SK-N-SH treated with all-trans-retinoic acid at 6 μM for 48 hours (cell line): ENCODE results near the gene KRT9.

Experiments used
- ARNTL ChIP-seq: fragments of 450-650 bp; formaldehyde crosslinking; IDR thresholded peaks from 2 replicates; pipeline ENCODE4 v1.5.0; 2020; ENCODE audit warnings: low read depth, mild to moderate bottlenecking, moderate library complexity, borderline replicate concordance
- BACH2 ChIP-seq: fragments of 250-450 bp; sonication (Bioruptor Pico); IDR thresholded peaks from 2 replicates; pipeline ENCODE4 v1.9.0; 2021; ENCODE audit warnings: mild to moderate bottlenecking, borderline replicate concordance
- CREB5 ChIP-seq: fragments of 250-450 bp; sonication (Bioruptor Pico); IDR thresholded peaks from 2 replicates; pipeline ENCODE4 v1.5.1; 2020; ENCODE audit warnings: low read depth, mild to moderate bottlenecking, moderate library complexity
- CSDC2 ChIP-seq: fragments of 250-450 bp; sonication (Bioruptor Pico); IDR thresholded peaks from 2 replicates; pipeline ENCODE4 v1.5.0; 2020; ENCODE audit warnings: mild to moderate bottlenecking, moderate library complexity
- ESRRG ChIP-seq: fragments of 250-450 bp; sonication (Bioruptor Pico); IDR thresholded peaks from 2 replicates; pipeline ENCODE4 v1.6.1; 2021; ENCODE audit warnings: mild to moderate bottlenecking
- GLIS3 ChIP-seq: fragments of 250-450 bp; sonication (Bioruptor Pico); IDR thresholded peaks from 2 replicates; pipeline ENCODE4 v1.5.0; 2020; ENCODE audit warnings: mild to moderate bottlenecking, moderate library complexity
- OSR1 ChIP-seq: fragments of 250-450 bp; sonication (Bioruptor Pico); IDR thresholded peaks from 2 replicates; pipeline ENCODE4 v1.8.0; 2022; ENCODE audit warnings: moderate library complexity, mild to moderate bottlenecking, inconsistent platforms
- PATZ1 ChIP-seq: fragments of 250-450 bp; sonication (Bioruptor Pico); IDR thresholded peaks from 2 replicates; pipeline ENCODE4 v1.8.0; 2020; ENCODE audit warnings: mild to moderate bottlenecking, moderate library complexity, borderline replicate concordance
- POU6F1 ChIP-seq: fragments of 250-450 bp; sonication (Bioruptor Pico); IDR thresholded peaks from 2 replicates; pipeline ENCODE4 v1.8.0; 2021; ENCODE audit warnings: low read depth, mild to moderate bottlenecking, moderate library complexity, borderline replicate concordance
- RARB ChIP-seq: fragments of 250-450 bp; sonication (Bioruptor Pico); IDR thresholded peaks from 2 replicates; pipeline ENCODE4 v1.8.0; 2021; ENCODE audit warnings: mild to moderate bottlenecking, moderate library complexity
- ZFP3 ChIP-seq: fragments of 250-450 bp; sonication (Bioruptor Pico); IDR thresholded peaks from 2 replicates; pipeline ENCODE4 v1.5.0; 2020; ENCODE audit warnings: mild to moderate bottlenecking, moderate library complexity
- ZNF565 ChIP-seq: fragments of 450-650 bp; formaldehyde crosslinking; conservative IDR thresholded peaks from 2 replicates; pipeline ENCODE4 v1.5.0; 2020; ENCODE audit warnings: low read depth, mild to moderate bottlenecking, moderate library complexity
- ZNF70 ChIP-seq: fragments of 450-650 bp; formaldehyde crosslinking; IDR thresholded peaks from 2 replicates; pipeline ENCODE4 v1.5.0; 2020; ENCODE audit warnings: mild to moderate bottlenecking, moderate library complexity

DNA sequence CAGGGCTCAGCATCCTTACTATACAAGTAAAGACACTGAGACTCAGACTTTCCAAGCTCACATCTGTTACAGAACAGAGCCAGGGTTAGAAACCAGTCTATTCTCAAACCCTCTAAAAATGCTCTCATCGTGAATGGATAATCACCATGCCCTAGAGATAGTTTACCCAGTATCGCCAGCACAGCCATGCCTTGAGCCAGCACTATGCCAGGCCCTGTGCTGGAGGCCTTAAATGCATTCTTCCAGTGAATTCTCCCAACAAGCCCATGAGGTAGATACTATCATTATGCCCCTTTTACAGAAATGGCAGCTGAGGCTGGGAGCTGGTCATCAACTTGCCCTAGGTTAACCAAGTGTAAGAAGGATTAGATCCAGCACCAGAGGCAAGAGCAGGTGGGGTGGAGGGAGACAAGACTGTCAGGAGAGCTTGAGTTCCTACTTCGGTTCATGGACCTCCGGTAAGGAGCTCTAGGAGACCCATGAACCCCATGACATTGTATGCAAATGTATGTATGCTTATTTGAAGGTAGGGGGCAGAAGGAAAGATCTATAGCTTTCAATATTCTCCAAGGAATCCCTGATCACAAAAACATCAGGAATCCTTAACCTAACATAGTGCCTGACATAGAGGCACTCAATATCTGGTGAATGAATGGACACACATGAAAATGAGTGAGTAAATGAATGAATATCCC is 9.7 kb upstream of the KRT9 start:
- TF ChIP-seq BACH2 (CRISPR knock-in tag) (no peak), ZNF565 (CRISPR knock-in tag) (no peak), GLIS3 (CRISPR knock-in tag) (no peak), ZFP3 (CRISPR knock-in tag) (no peak), CREB5 (CRISPR knock-in tag) (no peak), POU6F1 (CRISPR knock-in tag) (no peak), ZNF70 (CRISPR knock-in tag) (no peak), OSR1 (CRISPR knock-in tag) (no peak), RARB (CRISPR knock-in tag) (no peak), CSDC2 (CRISPR knock-in tag) (no peak), ESRRG (CRISPR knock-in tag) (no peak), PATZ1 (CRISPR knock-in tag) (no peak), ARNTL (CRISPR knock-in tag) (no peak)
